Fibroblast of gingiva (primary cell): ENCODE data around the gene BFSP1.

Experiments
- DNase-seq: peaks from one replicate; pipeline ENCODE4 v3.0.0-alpha.2; 2011; ENCODE audit warnings: low read depth

The BFSP1 gene

DNA sequence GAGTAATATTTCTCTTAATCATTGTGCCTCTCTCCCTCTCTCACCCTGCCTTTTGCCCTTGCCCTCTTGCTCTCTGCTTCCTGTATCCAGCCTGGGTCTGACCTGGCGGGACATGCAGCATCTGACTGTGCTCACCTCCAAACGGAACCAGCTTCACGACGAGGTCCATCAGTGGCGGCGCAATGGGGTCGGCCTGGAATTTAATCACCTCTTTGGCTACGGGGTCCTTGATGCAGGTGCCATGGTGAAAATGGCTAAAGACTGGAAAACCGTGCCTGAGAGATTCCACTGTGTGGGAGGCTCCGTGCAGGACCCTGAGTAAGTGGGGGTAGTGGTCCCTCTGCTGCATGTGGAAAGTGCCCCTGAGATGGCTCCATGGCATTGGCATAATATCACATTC is 65.9 kb downstream of the BFSP1 start:
- no peak for DNase-seq

DNA sequence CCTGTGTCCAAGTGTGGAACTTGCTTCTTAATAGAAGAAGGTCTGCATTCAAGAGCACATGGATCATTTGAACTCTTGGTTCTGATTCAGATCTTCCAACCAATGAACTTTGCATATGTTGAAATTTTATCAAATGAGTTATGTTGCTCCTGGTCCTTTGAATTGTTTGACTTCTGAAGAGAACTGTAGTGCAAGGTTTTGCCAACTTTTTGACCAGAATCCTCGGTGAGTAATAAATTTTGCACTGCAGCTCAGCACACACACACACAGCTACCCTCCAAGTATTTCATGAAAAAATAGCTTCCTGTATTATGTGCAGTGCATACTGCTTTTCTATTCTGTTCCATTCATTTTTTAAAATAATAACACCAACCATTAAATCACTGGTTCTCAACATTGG is 67.5 kb downstream of the BFSP1 start:
- DNase-seq: no peak

DNA sequence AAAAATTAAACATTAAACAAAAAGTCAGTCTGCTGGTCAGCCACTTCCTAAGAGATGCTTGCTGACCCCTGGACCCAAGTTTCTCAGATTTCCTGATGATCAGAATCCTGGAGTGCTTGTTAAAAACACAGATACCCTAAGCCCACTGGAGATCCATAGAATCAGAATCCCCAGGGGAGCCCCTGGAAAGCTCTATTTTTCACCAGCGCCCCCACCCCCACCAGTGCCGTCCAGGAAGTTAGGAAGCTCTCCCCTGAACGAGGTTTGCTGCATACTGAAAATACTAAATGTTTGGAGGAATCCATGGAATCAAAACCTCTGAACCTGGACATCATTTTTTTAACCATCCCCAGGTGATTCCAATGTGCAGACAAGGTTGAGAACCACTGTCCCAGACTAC is 69.2 kb downstream of the BFSP1 start:
- no peak for DNase-seq

DNA sequence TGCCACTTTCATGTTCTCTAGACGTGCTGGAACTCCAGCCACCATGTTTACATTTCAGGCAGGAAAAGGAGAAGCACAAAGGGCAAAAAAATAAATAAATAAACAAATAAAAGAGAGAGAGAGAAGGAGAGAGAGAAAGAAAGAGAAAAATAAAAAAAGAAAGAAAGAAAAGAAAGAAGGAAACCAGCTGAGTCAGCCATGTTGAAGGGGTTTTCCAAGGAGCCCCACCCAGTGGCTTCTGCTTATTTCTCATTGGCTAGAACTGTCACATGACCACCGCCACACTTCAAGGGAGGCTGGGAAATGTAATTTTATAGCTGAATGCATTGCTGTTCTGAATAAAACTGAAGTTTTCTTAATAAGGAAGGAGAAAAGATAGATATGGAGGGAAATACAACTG is 71.1 kb downstream of the BFSP1 start:
- no peak for DNase-seq

DNA sequence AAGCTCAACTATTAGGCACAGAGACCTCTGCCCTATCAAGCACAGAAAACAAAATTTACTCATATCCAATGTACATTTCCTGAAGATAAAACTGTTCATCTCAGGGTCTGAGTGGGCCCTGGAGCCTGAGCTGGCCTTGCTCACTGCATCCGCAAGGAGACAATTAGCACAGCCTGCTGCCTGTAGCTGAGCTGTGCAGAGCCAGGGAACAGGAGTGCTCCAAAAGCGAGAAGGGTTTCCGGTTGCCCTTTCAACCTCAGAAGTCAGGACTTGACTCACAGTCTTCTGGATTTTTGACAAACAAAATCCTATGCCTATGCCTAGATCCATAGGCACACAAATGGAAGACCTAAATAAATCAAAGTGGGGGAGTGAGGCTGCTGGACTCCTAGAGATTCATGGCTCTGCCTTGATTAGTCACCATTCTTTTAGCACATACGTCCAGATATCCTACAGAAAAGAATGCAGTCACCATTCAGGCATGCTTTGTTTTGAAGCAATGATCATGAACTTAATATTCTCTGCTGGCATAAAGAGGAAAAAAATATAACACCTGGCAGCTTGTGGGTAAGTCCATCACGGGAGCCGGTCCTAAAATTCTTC is 73.5 kb downstream of the BFSP1 start:
- no peak for DNase-seq

DNA sequence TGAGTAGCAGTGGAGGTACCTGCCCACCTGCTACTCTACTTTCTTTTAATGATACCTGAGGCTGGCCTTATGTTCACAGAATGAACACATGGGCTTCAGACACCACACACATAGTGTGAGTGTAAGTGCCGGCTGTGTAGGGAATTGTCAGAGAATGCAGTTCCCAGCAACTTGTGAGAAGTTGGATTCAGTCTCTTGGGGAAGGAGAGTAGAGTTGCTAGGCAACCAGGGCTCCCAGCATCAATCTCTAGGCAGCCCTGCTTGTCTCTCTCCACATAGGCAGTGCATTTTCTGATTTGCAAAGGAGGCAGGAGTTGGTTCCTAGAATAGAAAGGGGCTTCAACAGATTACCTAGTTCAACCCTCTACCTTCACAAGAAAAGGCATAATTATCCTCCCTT is 74.1 kb downstream of the BFSP1 start:
- DNase-seq: no peak

DNA sequence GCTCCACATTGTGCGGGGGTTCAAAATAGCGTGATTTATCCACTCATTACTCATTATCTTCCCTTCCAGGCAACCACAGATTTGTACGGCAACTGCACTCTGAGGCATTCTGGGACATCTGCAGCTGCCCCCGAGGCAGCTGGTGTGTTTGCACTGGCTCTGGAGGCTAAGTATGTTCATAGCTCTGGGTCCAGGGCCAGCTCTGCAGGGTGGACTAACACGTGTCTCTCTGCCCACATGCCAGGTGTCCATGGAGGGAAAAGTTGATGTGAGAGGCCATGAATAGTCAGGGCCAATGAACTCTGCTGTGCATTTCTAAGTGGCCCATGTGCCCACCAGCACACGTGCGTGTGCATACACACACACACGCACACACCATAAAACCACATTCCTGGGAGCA is 74.9 kb downstream of the BFSP1 start:
- no peak for DNase-seq

DNA sequence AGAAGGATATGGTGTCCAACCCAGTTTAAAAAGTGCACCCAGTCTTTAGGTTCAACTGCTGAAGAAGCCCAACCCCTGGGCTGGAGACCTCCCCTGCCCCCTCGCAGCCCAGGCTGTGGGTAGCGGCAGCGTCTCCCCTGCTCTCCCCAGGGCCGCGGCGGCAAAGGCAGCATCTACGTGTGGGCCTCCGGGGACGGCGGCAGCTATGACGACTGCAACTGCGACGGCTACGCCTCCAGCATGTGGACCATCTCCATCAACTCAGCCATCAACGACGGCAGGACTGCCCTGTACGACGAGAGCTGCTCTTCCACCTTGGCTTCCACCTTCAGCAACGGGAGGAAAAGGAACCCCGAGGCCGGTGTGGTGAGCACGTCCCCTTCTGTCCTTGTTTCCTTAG is 77.6 kb downstream of the BFSP1 start:
- DNase-seq: no peak

DNA sequence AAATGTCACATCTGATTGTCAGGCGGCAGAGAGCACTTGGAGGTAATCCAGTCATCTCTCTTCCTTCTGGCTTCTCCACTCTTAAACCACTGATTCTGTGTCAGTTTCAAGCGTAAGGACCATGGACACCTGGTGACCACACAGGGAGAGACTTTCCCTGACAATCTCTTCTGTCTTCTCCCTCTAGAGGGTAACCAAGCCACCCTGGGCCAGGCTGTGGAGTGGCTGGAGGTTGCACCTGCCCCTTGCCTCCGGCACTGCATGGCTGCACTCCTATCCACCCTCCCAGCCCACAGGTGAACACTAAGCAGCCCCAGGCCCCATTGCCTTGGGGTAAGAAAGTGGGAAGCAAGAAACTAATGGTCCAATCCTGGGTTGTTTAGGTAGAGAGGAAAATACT is 78.7 kb downstream of the BFSP1 start:
- DNase-seq: no peak

DNA sequence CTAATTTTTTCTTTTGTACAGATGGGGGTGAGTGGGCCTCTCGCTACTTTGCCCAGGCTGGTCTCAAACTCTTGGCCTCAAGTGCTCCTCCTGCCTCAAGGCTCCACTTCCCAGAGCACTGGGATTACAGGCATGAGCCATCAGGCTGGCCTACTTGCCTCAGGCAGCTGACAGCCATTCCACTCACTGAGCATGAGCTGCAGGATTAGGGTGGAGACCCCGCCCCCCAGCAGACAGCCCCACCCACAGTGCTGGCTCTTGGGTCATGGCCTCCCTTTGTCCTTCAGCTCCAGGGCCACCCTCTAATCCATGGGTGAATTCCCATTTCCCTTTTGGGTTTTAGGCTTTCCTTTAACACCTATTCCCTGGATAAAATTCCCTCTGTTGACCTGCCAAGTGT is 82.1 kb downstream of the BFSP1 start:
- no peak for DNase-seq

DNA sequence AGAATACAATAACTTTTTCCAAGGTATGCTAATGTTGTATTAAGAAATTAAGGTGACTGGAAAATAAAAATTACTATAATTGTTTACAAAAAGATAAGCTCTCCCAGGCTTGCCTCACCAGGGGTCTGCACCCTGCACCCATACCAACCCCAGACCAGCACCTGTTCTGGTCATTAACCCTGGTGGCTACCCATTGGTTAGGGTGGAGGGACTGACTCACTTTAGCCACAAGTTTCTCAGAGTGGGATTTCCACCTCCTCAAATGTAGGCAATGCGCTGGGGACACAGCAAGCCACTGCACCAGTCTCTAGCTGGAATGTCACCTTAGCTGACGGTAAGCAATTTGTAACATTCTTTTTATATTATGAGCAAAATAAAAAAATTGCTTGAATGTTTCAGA is 83.1 kb downstream of the BFSP1 start:
- no peak for DNase-seq

DNA sequence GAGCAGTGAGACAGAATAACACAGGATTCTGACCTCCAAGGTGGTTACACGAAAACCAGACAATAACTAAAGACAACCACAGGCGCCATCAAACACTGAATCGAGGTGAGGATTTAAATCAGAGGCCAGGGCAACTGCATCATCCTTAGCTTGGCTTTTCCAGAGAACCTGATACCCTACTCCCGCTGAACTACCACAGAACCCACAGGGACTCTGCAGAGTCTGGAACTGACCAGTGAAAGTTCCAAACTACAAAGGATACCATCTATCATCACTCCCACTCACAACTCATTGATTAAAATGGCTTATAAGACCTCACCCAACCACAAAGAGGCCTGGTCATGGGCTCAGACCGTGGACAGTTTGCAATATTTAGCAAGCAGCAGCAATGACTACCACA is 85.0 kb downstream of the BFSP1 start:
- no peak for DNase-seq

DNA sequence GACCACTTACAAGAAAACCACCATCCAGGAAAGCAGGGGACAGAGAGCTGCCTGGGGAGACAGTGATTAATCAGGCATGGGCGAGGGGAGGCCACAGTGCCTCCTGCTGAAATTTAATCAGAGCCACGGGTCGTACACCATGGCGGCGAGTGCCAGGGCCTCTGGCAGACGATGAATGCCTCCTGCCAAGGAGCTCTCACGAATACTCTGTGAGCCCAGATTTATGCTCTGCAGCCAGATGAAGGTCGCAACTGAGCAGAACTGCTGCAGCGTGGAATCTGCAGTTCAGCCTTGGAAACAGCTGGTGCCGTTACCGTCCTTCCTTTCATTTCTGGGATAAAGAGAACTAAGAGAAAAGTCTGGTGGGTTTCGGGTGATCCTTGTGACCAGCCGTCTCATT is 85.6 kb downstream of the BFSP1 start:
- DNase-seq: no peak

DNA sequence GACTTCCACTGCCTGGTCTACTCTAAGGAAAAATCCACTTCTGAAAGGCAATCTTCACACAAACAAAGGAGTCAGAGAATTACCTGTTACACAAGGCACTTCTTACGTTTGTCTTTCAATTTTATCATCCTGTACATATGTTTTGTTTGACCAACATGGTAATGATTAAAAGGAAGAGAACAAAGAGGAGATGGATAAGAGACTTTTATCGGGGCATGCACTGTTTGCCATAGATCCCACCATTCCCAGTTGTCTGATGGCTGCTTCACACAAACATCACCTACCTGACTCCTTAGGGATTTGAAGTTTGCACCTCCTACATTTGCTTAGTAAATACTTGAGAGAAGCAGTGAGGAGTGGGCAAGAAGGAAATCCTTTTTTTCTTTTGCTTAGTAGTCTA is 87.1 kb downstream of the BFSP1 start:
- DNase-seq: no peak
